Measurements from ENCODE around the gene FEM1C. TPM values are rescaled to one million over a fixed set of nuclear protein-coding genes. Genes with fewer than 3 reads are reported as not detected.

The FEM1C gene
- total RNA-seq, 2 donors from 2014 or later: 20.2 to 39.2 TPM

- H3K4me1 ChIP-seq: no peaks in the 10 kb centered on the region
- no peaks in the 10 kb centered on the region for H3K36me3 ChIP-seq
- no peaks in the 10 kb centered on the region for H3K27me3 ChIP-seq
- DNase-seq: no peak
- TF ChIP-seq CTCF (IDR thresholded peaks at IDR 0.05): no peak
- no peak overlapping the region for H3K27ac ChIP-seq
- no peak overlapping the region for H3K4me3 ChIP-seq
- intact Hi-C loops (cut with DNase I): no loop called here
- H3K9ac ChIP-seq (ENCODE audit: low read depth in 2 of 2, low read length in 2 of 2): no peak overlapping the region
- H3K9me3 ChIP-seq: no peaks in the 10 kb centered on the region
Observed at GRCh38 chr5:115472271-115473025, 72.1 kb downstream of the FEM1C start.

- Histone ChIP-seq H3K4me1 (no peaks in the 10 kb centered on the region), H3K4me3 (no peak overlapping the region), H3K36me3 (no peaks in the 10 kb centered on the region), H3K27me3 (no peaks in the 10 kb centered on the region), H3K27ac (no peak overlapping the region), H3K9me3 (no peaks in the 10 kb centered on the region), H3K9ac (ENCODE audit: low read depth in 2 of 2, low read length in 2 of 2) (no peak overlapping the region)
- TF ChIP-seq CTCF (IDR thresholded peaks at IDR 0.05): no peak
- intact Hi-C loops (cut with DNase I): no loop called here
- no peak for DNase-seq
Observed at GRCh38 chr5:115471345-115472063, 73.1 kb downstream of the FEM1C start.

GRCh38 chr5:115470921-115471320 is 73.7 kb downstream of the FEM1C start:
- H3K4me3 ChIP-seq: no peak overlapping the region
- no peak for DNase-seq
- H3K9ac ChIP-seq (ENCODE audit: low read depth in 2 of 2, low read length in 2 of 2): no peak overlapping the region
- H3K27me3 ChIP-seq: no peaks in the 10 kb centered on the region
- H3K9me3 ChIP-seq: no peaks in the 10 kb centered on the region
- no peak for TF ChIP-seq CTCF (IDR thresholded peaks at IDR 0.05)
- no peaks in the 10 kb centered on the region for H3K36me3 ChIP-seq
- H3K4me1 ChIP-seq: no peaks in the 10 kb centered on the region
- H3K27ac ChIP-seq: no peak overlapping the region
- intact Hi-C loops (cut with DNase I): no loop called here

Other genes starting within 250 kb of the FEM1C start
- 10 to 100 TPM in 1 of 2 donors, 1 to 10 TPM in 1; 7.6 to 10.5 TPM for gene CCDC112, start 248.1 kb downstream of the FEM1C start, total RNA-seq
- 1 to 10 TPM; 1.2 to 2.4 TPM for gene TICAM2, start 57.7 kb upstream of the FEM1C start, total RNA-seq
- gene TMED7, start 81.3 kb upstream of the FEM1C start, total RNA-seq: 100 to 1,000 TPM; 127 to 146 TPM